Thyroid gland (tissue), 4 donors: ENCODE results near the gene ZNF587.
"Not testable (repeated sequence)": the region's sequence is repeated elsewhere in the genome, so short reads cannot be mapped to it uniquely, and the experiment has no call there.

Experiments used
- POLR2A ChIP-seq, 2 donors: fragments of 450-650 bp; IDR thresholded peaks; one replicate each; pipeline ENCODE4 v1.6.1; 2017; ENCODE audit warnings: antibody characterized with exemption in 2 of 2, mild to moderate bottlenecking in 2 of 2, moderate library complexity in 1 of 2
- TF ChIP-seq, protein P1 (sequence below), 6 experiments: fragments of 200-600 bp in 3 of 6; fragments of 450-650 bp in 3 of 6; sonication (generic) in 3 of 6; IDR thresholded peaks; one replicate each; pipeline ENCODE4 v1.5.1; 2016 to 2019; ENCODE audit warnings: antibody characterized with exemption in 6 of 6, mild to moderate bottlenecking in 2 of 6, inconsistent platforms in 1 of 6, moderate library complexity in 1 of 6

DNA sequence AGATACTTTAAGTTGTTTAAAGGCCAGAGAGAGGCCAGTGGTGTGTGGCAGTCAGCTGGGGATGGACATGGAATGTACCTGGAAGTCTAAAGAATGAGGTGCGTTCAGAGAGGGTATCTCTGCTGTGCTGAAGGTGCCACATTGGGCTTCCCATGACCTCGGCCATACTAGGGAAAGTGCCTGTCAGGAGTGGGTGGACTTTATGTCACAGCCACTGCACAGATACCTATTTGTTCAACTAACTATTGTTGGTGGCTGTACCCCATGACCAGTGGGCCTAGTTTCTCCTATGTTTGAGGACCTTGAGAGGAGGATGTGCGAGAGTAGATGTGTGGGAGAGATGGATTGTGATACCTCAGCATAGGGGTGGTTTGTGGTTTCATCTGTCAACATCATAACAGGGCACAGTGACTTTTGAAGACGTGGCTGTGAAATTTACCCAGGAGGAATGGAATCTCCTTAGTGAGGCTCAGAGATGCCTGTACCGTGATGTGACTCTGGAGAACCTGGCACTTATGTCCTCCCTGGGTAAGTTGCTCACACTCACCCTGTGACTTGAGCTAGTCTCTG lies 11.0 kb upstream of the ZNF587 start:
- TF ChIP-seq, protein P1, sequence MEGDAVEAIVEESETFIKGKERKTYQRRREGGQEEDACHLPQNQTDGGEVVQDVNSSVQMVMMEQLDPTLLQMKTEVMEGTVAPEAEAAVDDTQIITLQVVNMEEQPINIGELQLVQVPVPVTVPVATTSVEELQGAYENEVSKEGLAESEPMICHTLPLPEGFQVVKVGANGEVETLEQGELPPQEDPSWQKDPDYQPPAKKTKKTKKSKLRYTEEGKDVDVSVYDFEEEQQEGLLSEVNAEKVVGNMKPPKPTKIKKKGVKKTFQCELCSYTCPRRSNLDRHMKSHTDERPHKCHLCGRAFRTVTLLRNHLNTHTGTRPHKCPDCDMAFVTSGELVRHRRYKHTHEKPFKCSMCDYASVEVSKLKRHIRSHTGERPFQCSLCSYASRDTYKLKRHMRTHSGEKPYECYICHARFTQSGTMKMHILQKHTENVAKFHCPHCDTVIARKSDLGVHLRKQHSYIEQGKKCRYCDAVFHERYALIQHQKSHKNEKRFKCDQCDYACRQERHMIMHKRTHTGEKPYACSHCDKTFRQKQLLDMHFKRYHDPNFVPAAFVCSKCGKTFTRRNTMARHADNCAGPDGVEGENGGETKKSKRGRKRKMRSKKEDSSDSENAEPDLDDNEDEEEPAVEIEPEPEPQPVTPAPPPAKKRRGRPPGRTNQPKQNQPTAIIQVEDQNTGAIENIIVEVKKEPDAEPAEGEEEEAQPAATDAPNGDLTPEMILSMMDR (IDR thresholded peaks at IDR 0.05), result not testable (repeated sequence)
- TF ChIP-seq POLR2A (IDR thresholded peaks at IDR 0.05), result not testable (repeated sequence)
